Measurements from ENCODE around the gene NNT.
"Not testable (repeated sequence)": the region's sequence is repeated elsewhere in the genome, so short reads cannot be mapped to it uniquely, and the experiment has no call there.

The NNT gene

DNA sequence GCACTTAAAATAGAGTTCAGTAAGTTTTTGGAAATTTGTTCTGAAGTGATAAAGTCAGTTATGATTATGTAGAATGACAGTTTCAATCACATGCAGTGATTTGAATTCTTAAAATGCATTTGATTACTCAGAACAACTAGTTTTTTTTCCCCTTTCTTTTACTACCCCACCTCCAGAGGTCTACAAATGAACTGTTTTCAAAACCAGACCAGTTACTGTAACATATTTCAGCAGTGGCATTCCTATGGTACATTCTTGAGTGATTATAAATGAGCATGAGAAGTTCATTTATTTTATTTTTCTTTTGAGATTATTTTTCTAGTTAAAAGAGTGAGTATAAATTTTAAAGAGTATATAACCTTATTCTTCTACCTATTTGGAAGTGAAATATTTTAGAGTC lies 71.6 kb downstream of the NNT start:
- DNase-seq: no peak

GRCh38 chr5:43675357-43675756 lies 72.4 kb downstream of the NNT start:
- no peak for DNase-seq

GRCh38 chr5:43676083-43676840 lies 73.3 kb downstream of the NNT start:
- no peak for DNase-seq

GRCh38 chr5:43677253-43677652 lies 74.3 kb downstream of the NNT start:
- DNase-seq: no peak

GRCh38 chr5:43679214-43679613 lies 76.2 kb downstream of the NNT start:
- no peak for DNase-seq

GRCh38 chr5:43680286-43680685 lies 77.3 kb downstream of the NNT start:
- DNase-seq: no peak

DNA sequence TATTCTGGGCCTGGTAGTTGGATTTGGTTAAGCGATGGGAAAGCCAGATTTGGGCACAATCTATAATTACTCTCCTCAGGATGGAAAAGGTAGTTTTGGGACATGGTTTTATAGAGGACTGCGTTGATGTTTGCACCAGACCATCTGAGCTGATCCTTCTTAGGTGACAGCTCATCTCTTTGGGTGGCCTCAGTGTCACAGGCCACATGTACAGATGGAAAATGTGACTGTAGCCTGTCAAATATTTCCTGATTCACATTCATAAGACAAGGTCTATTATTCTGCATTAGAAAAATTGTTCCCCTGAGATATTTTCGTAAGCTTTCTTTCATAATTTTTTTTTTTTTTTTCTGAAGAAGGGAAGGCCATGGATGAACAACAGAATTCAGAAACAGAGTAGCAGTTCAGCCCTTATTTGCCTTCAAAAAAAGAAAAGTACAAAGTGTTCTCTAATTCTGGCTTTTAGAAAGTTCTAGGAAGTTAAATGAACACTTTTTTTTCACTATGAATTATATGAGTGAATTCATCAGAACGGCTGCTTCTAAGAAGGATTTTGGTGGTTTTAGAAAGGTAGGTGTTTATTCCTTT lies 81.0 kb downstream of the NNT start:
- DNase-seq: no peak

GRCh38 chr5:43685252-43685950 lies 82.4 kb downstream of the NNT start:
- DNase-seq: no peak

DNA sequence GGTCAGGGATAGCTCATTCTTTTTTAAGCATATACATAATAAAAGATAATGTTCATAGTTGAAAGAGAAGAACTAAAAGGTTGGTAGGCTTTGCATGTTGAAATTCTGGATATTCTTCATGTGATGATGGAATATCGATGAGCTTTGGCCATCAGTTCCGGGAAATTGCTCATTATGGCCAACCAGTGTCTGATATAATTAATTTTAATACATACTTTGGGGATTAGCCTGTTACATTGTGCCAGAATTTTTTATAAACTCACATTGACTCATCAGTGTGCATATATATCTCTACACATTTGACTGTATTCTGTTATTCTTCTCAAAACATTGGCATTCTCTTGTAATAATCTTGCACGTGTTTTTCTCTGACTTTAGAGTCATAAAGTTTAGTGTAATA lies 84.3 kb downstream of the NNT start:
- no peak for DNase-seq

GRCh38 chr5:43691275-43691674 lies 88.3 kb downstream of the NNT start:
- no peak for DNase-seq

DNA sequence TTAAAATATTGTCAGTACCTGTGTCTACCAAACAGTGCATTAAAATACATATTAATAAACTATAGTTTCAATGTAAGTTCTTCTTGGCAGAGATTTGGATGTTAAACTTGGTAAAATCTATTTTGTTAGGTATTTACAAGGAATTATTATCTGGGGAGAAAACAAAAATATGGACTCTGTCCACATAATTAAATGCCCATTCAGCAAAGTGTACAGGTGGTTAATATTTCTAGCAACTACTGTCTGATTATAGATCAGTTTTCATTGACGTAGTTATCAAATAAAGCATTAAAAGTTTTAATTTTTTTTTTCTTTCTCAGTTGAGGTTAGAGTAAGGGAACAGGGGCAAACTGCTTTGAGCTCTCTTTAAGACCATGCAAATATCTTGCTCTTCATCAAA lies 88.9 kb downstream of the NNT start:
- DNase-seq: no peak

DNA sequence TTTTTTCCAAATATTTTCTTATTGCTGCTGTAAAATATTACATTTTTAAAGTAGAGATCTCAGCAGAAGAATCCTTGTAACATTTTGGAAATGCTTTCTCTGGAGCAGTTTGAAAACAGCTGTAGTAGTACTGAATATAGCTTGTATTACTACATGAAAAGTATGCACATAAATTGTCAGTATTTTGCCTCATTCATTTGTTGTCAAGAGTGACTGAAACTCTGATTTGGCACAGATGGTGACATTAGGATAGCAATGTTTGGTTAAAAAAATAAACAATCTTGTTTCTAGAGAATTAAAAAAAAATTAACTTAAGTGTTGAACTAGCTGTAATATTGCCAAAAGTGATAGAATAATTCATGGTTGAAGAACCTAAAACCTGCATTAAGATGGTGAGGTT lies 90.4 kb downstream of the NNT start:
- no peak for DNase-seq

GRCh38 chr5:43694027-43694426 lies 91.0 kb downstream of the NNT start:
- no peak for DNase-seq

DNA sequence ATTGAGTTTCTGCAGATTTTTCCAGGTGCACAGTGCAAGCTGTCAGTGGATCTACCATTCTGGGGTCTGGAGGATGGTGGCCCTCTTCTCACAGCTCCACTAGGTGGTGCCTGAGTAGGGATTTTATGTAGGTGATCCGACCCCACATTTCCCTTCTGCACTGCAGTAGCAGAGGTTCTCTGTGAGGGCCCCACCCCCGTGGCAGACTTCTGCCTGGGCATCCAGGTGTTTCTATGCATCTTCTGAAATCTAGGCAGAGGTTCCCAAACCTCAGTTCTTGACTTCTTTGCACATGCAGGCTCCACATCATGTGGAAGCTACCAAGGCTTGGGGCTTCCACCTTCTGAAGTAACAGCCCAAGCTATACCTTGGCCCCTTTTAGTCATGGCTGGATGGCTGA lies 93.5 kb downstream of the NNT start:
- not testable (repeated sequence) for DNase-seq

GRCh38 chr5:43699910-43700309 lies 96.9 kb downstream of the NNT start:
- DNase-seq: no peak

- no peak for DNase-seq
Measured at GRCh38 chr5:43700601-43701000, 97.6 kb downstream of the NNT start.

DNA sequence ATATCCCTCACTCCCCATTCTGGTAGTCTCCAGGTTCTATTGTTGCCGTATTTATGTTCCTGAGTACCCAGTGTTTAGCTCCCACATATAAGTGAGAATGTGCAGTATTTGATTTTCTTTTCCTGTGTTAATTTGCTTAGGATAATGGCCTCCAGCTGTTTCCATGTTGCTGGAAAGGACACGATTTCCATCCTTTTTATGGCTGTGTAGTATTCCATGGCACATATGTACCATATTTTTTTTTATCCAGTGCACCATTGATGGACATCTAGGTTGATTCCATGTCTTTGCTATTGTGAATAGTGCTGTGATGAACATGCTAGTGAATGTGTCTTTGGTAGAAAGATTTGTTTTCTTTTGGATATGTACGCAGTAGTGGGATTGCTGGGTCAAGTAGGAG lies 98.2 kb downstream of the NNT start:
- no peak for DNase-seq

DNA sequence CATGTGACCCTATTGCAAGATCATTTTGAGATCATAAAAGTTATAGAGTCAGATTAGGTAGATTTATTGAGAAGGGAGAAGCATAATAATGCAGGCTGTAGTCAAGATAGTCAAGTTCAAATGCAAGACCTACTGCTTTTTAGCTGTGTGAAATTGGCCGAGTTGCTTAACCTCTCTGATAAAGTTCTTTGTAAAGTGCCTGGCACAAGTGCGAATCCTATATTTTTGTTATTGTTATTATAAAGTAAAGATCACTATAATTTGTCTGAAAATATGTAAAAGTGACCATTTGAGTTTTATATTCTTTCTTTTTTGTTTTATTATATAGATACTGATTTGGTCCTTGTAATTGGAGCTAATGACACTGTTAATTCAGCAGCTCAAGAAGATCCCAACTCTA lies 99.3 kb downstream of the NNT start:
- no peak for DNase-seq

DNA sequence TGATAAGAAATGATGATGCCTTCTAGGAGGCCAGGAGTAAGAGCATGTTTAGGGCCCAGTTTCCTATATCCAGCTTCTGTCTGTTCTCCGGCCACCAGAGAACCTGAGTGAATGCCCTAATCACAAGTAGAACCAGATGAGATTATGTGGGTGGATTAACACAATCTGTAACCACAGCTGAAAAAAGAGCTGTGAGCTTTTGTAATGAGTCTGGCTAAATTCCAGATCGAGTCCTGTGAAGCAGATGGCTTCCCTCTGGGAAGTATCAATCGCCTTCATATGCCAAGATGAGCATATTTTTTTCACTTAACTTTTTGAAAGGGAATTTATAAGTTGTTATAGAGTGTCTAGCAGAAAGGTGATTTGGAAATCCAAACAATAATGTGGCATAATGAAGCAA lies 99.8 kb downstream of the NNT start:
- no peak for DNase-seq

DNA sequence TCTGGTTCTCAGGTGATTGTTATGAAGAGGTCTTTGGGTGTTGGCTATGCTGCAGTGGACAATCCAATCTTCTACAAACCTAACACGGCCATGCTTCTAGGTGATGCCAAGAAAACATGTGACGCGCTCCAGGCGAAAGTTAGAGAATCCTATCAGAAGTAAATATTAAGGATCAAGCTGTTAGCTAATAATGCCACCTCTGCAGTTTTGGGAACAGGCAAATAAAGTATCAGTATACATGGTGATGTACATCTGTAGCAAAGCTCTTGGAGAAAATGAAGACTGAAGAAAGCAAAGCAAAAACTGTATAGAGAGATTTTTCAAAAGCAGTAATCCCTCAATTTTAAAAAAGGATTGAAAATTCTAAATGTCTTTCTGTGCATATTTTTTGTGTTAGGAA lies 101.3 kb downstream of the NNT start:
- no peak for DNase-seq

GRCh38 chr5:43706576-43706975 lies 103.6 kb downstream of the NNT start:
- DNase-seq: not testable (repeated sequence)

DNA sequence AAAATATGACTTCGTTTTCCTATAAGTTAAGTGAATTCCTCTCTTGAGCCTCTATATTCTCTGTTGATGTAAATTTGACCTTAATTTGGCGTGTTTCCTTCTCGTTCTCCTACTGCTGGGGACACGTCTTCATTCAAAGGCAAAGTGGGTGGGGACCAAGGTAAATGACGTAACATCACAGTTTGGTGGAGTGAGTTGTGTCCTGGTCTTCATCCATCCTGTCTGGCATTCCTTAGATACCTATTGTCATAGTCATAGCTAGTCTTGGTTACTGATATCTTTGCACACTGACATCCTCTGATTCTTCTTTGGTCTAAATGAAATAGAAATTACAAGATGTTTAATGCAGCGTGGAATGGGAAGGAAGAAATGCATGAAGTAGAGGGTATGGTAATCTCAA lies 108.5 kb downstream of the NNT start:
- no peak for DNase-seq

DNA sequence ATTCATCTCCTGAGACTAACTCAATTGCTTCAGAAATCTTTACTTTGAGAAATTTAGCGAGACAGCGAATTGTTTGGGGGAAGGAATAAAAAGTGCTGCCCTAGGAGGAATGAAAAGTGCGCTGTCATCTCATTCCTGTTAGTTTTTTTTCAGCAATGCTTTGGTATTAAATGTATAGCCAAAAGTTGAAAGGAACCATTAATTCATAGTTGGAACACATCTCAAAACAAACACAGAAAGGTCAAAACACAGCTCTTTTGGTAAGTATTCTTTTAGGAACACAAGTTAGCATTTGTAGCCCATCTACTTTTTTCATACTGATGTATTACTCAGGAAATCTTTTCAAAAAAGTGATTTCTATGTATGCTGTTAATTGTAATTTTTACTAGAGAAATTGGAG lies 109.1 kb downstream of the NNT start:
- no peak for DNase-seq

DNA sequence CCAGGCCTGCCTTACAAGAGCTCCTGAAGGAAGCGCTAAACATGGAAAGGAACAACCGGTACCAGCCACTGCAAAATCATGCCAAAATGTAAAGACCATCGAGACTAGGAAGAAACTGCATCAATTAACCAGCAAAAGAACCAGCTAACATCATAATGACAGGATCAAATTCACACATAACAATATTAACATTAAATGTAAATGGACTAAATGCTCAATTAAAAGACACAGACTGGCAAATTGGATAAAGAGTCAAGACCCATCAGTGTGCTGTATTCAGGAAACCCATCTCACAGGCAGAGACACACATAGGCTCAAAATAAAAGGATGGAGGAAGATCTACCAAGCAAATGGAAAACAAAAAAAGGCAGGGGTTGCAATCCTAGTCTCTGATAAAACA lies 116.8 kb downstream of the NNT start:
- not testable (repeated sequence) for DNase-seq
